ENCODE measurements around the gene HSPBAP1. TPM values are rescaled to one million over a fixed set of nuclear protein-coding genes. Genes with fewer than 3 reads are reported as not detected.
"Not testable (repeated sequence)": the region's sequence is repeated elsewhere in the genome, so short reads cannot be mapped to it uniquely, and the experiment has no call there.

Gene HSPBAP1
- total RNA-seq, 4 donors from 2014 or later, result 9.6 to 19.0 (median 11.0) TPM

DNA sequence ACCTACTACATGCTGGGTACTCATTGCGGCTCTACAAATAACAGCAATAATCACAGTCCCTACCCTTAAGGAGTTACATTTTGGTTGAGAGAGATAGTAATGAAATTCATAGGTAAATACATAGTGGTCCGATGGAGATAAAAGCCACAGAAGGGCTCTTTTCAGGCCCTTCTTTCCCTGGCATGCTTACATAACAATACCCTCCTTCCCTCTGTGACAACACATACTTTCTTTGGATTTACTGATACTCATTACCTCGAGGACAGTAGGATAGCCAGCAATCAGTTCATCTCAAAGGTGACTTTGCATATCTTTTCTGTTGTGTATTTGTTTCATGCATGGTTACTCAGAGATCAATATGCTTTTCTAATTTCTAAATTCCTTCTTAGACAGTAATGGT is 54.5 kb downstream of the HSPBAP1 start:
- no peak overlapping the region for H3K4me3 ChIP-seq (ENCODE audit: low read depth, poor library complexity, severe bottlenecking)
- intact Hi-C loops (cut with DNase I; ENCODE audit: low total_unique reads), result no loop called here
- no peak for DNase-seq (ENCODE audit: low spot score in 2 of 2)
- WGBS, 2 donors, result 82 to 88% methylated on average over 3 of the region's 3 CpGs
- TF ChIP-seq POLR2A (IDR thresholded peaks at IDR 0.05), result no peak
- TF ChIP-seq, protein P1, sequence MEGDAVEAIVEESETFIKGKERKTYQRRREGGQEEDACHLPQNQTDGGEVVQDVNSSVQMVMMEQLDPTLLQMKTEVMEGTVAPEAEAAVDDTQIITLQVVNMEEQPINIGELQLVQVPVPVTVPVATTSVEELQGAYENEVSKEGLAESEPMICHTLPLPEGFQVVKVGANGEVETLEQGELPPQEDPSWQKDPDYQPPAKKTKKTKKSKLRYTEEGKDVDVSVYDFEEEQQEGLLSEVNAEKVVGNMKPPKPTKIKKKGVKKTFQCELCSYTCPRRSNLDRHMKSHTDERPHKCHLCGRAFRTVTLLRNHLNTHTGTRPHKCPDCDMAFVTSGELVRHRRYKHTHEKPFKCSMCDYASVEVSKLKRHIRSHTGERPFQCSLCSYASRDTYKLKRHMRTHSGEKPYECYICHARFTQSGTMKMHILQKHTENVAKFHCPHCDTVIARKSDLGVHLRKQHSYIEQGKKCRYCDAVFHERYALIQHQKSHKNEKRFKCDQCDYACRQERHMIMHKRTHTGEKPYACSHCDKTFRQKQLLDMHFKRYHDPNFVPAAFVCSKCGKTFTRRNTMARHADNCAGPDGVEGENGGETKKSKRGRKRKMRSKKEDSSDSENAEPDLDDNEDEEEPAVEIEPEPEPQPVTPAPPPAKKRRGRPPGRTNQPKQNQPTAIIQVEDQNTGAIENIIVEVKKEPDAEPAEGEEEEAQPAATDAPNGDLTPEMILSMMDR (IDR thresholded peaks at IDR 0.05), result no peak

DNA sequence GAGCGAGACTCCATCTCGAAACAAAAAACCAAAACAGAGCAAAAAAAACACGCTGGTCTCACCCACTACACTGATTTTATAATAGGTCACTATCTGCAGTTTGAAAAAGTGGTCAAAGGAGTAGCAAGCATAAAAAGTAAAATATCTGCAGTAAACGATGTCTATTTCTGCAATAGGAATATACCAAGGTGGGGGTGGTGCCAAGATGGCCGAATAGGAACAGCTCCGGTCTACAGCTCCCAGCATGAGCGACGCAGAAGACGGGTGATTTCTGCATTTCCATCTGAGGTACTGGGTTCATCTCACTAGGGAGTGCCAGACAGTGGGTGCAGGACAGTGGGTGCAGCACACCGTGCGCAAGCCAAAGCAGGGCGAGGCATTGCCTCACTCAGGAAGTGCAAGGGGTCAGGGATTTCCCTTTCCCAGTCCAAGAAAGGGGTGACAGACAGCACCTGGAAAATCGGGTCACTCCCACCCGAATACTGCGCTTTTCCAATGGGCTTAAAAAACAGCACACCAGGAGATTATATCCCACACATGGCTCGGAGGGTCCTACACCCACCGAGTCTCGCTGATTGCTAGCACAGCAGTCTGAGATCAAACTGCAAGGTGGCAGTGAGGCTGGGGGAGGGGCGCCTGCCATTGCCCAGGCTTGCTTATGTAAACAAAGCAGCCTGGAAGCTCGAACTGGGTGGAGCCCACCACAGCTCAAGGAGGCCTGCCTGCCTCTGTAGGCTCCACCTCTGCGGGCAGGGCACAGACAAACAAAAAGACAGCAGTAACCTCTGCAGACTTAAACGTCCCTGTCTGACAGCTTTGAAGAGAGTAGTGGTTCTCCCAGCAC is 60.7 kb downstream of the HSPBAP1 start:
- intact Hi-C loops (cut with DNase I; ENCODE audit: low total_unique reads); H3K4me3 ChIP-seq (ENCODE audit: low read depth, poor library complexity, severe bottlenecking); DNase-seq (ENCODE audit: low spot score in 2 of 2): not testable (repeated sequence)
- WGBS, 2 donors, result 90 to 92% methylated on average over 22 of the region's 22 CpGs

DNA sequence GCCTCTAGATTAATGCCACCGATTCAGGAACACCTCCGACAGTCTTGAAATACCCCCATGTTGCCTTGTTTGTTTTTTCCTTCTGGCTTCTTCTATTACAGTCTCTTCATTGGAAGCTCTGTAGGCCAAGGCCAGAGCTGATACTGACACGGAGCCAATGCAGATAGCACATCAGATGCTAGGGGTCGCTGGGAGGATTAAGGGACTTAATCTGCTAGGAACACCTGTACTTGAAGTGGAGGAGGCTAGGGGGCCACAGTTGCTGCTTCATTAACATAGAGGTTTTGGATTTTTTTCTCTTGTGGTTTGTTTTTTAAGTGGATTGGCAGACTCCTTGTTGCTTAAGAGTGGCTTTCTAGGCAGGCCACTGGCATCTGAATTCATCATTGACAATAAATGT is 63.4 kb downstream of the HSPBAP1 start:
- no peak for DNase-seq (ENCODE audit: low spot score in 2 of 2)
- 94 to 95% methylated on average over 4 of the region's 4 CpGs for WGBS, 2 donors
- no peak for TF ChIP-seq POLR2A (IDR thresholded peaks at IDR 0.05)
- TF ChIP-seq, protein P1 (IDR thresholded peaks at IDR 0.05), result no peak
- H3K4me3 ChIP-seq (ENCODE audit: low read depth, poor library complexity, severe bottlenecking), result no peak overlapping the region
- intact Hi-C loops (cut with DNase I; ENCODE audit: low total_unique reads), result no loop called here

DNA sequence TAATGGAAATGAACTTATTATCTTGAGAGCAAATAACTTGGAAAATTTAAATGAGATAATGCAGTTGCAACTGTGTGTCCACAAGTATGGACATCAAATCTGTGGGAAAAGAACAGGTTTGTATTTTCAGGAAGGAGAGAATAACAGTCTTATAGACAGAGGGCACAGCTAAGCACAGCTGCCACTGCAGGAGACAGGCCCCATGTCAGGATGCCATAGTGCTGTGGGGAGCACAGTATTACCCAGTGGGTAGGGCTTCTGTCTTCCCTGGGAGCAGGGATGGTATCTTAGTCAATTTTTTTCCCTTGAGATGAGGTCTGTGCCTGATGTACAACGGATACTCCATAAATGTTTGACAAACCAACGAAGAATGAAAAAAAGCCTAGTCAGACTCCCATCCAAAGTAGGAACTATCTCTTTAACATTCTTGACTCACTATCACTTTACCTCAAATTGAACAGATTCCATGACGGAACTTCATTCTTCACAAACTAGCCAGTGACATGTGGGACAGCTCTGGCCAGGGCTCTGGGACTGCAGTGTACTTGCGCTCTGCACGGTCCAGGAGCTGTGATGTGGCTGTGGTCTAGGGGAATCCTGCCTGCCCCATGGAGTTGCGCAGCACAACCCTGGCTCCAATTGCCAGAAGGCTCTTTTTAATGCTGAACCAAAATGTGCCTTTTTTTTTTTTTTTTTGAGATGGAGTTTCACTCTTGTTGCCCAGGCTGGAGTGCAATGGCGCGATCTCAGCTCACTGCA is 64.7 kb downstream of the HSPBAP1 start:
- no peak overlapping the region for H3K4me3 ChIP-seq (ENCODE audit: low read depth, poor library complexity, severe bottlenecking)
- no peak for DNase-seq (ENCODE audit: low spot score in 2 of 2)
- intact Hi-C loops (cut with DNase I; ENCODE audit: low total_unique reads), result no loop called here
- TF ChIP-seq, protein P1 (IDR thresholded peaks at IDR 0.05), result no peak
- TF ChIP-seq POLR2A (IDR thresholded peaks at IDR 0.05), result no peak
- WGBS, 2 donors, result 96% methylated on average over 8 of the region's 8 CpGs

DNA sequence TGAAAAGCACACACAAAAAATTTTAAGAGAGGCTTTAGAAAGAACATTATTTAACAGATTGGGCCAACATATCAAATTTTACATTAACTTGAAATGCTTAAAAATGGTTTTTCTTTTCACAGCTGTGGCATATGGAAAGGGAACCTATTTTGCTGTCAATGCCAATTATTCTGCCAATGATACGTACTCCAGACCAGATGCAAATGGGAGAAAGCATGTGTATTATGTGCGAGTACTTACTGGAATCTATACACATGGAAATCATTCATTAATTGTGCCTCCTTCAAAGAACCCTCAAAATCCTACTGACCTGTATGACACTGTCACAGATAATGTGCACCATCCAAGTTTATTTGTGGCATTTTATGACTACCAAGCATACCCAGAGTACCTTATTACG is 65.4 kb downstream of the HSPBAP1 start:
- no peak overlapping the region for H3K4me3 ChIP-seq (ENCODE audit: low read depth, poor library complexity, severe bottlenecking)
- 89 to 95% methylated on average over 3 of the region's 3 CpGs for WGBS, 2 donors
- TF ChIP-seq, protein P1 (IDR thresholded peaks at IDR 0.05), result no peak
- no peak for TF ChIP-seq POLR2A (IDR thresholded peaks at IDR 0.05)
- intact Hi-C loops (cut with DNase I; ENCODE audit: low total_unique reads), result no loop called here
- no peak for DNase-seq (ENCODE audit: low spot score in 2 of 2)

DNA sequence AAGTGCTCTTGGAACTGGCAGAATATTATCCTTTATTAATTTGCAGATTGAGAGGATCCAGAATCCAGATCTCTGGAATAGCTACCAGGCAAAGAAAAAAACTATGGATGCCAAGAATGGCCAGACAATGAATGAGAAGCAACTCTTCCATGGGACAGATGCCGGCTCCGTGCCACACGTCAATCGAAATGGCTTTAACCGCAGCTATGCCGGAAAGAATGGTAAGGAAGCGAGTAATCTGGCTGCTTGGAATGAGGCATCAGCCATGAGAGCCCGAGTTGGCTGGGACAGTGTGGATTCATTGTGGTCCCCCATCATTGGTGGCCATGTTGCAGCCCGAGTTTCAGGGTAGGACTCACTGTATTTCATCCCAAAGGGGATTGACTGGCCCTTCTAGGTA is 65.9 kb downstream of the HSPBAP1 start:
- DNase-seq (ENCODE audit: low spot score in 2 of 2), result no peak
- TF ChIP-seq POLR2A (IDR thresholded peaks at IDR 0.05), result no peak
- TF ChIP-seq, protein P1 (IDR thresholded peaks at IDR 0.05), result no peak
- 67 to 86% methylated on average over 9 of the region's 9 CpGs for WGBS, 2 donors
- H3K4me3 ChIP-seq (ENCODE audit: low read depth, poor library complexity, severe bottlenecking), result no peak overlapping the region
- intact Hi-C loops (cut with DNase I; ENCODE audit: low total_unique reads), result no loop called here
